Gastroesophageal sphincter (tissue), 3 donors: Measurements from ENCODE around the gene SV2B.

Source experiments
- CTCF ChIP-seq, 4 experiments: fragments of 200-600 bp in 2 of 4; fragments of 450-650 bp in 2 of 4; sonication (generic) in 1 of 4; IDR thresholded peaks; one replicate each; pipeline ENCODE4 v1.5.1; 2017 to 2019; ENCODE audit warnings: antibody characterized with exemption in 4 of 4, mild to moderate bottlenecking in 2 of 4, moderate library complexity in 2 of 4
- POLR2A ChIP-seq, 2 donors: fragments of 450-650 bp; IDR thresholded peaks; one replicate each; pipeline ENCODE4 v1.6.1; 2017; ENCODE audit warnings: antibody characterized with exemption in 2 of 2, mild to moderate bottlenecking in 2 of 2, moderate library complexity in 1 of 2
- POLR2AphosphoS5 ChIP-seq: sonication (generic); formaldehyde crosslinking; IDR thresholded peaks from one replicate; pipeline ENCODE4 v1.6.1; 2017; ENCODE audit warnings: antibody characterized with exemption

- no peak for TF ChIP-seq CTCF (IDR thresholded peaks at IDR 0.05)
- TF ChIP-seq POLR2AphosphoS5, result no peak
- TF ChIP-seq POLR2A (IDR thresholded peaks at IDR 0.05), result no peak
Measured at GRCh38 chr15:91338766-91339165, 238.7 kb downstream of the SV2B start.
